CD4-positive, alpha-beta T cell (primary cell): ENCODE measurements around the gene ESPL1. TPM values are rescaled to one million over a fixed set of nuclear protein-coding genes. Genes with fewer than 3 reads are reported as not detected.

Experiments used
- ATAC-seq: fragments of 200-7000 bp; cut with Tn5 transposase; one replicate; pipeline ENCODE4 v1.10.0; 2022; ENCODE audit warnings: mild to moderate bottlenecking; ENCODE audit not compliant: poor library complexity
- CTCF ChIA-PET: fragments of 350-600 bp; sonication (Branson Sonifier 250); formaldehyde crosslinking; loops from one replicate; lab custom pipeline; 2021; ENCODE audit warnings: antibody characterized with exemption, inconsistent platforms; lab: Charles Lee
- POLR2A ChIA-PET: fragments of 350-600 bp; sonication (Branson Sonifier 250); formaldehyde crosslinking; loops from one replicate; lab custom pipeline; 2021; ENCODE audit warnings: antibody characterized with exemption, inconsistent platforms; lab: Charles Lee
- DNase-seq, 14 experiments: peaks; one replicate each; pipeline ENCODE4 v3.0.0-alpha.2; 2013 to 2020; ENCODE audit warnings: mixed read lengths in 2 of 14
- H3K27ac ChIP-seq, 2 donors: one replicate each; pipeline versions ENCODE4 v1.5.1 to v1.7.0; 2013; ENCODE audit warnings: low read length in 2 of 2, low read depth in 1 of 2, mild to moderate bottlenecking in 1 of 2
- H3K27me3 ChIP-seq, 2 experiments: 1 replicate in 1 of 2; 2 replicates in 1 of 2; pipeline versions ENCODE4 v1.6.1 to v1.7.0; 2013; ENCODE audit warnings: low read length in 2 of 2, control low read depth in 1 of 2, mild to moderate bottlenecking in 1 of 2, moderate library complexity in 1 of 2; ENCODE audit not compliant: insufficient read depth in 2 of 2, control insufficient read depth in 1 of 2
- H3K36me3 ChIP-seq: one replicate; pipeline ENCODE4 v1.6.1; 2013; ENCODE audit warnings: low read length, control low read depth; ENCODE audit not compliant: insufficient read depth
- H3K4me1 ChIP-seq: one replicate; pipeline ENCODE4 v1.6.1; 2013; ENCODE audit warnings: low read length, control low read depth; ENCODE audit not compliant: insufficient read depth
- H3K4me3 ChIP-seq: one replicate; pipeline ENCODE4 v1.5.1; 2013; ENCODE audit warnings: mild to moderate bottlenecking, low read length, moderate library complexity
- H3K9me3 ChIP-seq, 2 experiments: 1 replicate in 1 of 2; 2 replicates in 1 of 2; pipeline versions ENCODE4 v1.6.1 to v1.7.0; 2013; ENCODE audit warnings: low read length in 2 of 2, mild to moderate bottlenecking in 2 of 2, control low read depth in 1 of 2, moderate library complexity in 1 of 2; ENCODE audit not compliant: control insufficient read depth in 1 of 2, insufficient read depth in 1 of 2
- H3K27ac Mint-ChIP-seq: one replicate; pipeline ENCODE4 v1.8.0; 2020; ENCODE audit warnings: mixed read lengths
- H3K27me3 Mint-ChIP-seq: one replicate; pipeline ENCODE4 v1.8.0; 2021; ENCODE audit warnings: mixed read lengths
- H3K36me3 Mint-ChIP-seq: one replicate; pipeline ENCODE4 v1.8.0; 2021; ENCODE audit warnings: low read depth, mixed read lengths
- H3K4me1 Mint-ChIP-seq: one replicate; pipeline ENCODE4 v1.8.0; 2021; ENCODE audit warnings: low read depth, mixed read lengths
- H3K4me3 Mint-ChIP-seq: one replicate; pipeline ENCODE4 v1.8.0; 2020; ENCODE audit warnings: mild to moderate bottlenecking, mixed read lengths
- H3K9me3 Mint-ChIP-seq: one replicate; pipeline ENCODE4 v1.8.0; 2020; ENCODE audit warnings: mixed read lengths
- CTCF ChIP-seq: fragments of 200-600 bp; IDR thresholded peaks from one replicate; pipeline ENCODE4 v1.8.0; 2022; ENCODE audit warnings: antibody characterized with exemption, mild to moderate bottlenecking
- intact Hi-C, 2 experiments: fragments of 100-400 bp; cut with DNase I in 1 of 2; cut with micrococcal nuclease in 1 of 2; formaldehyde crosslinking; loops; one replicate each; pipeline versions ENCODE4 v1.15.1 to v1.9.0; 2023 to 2025; cut with DNase I, micrococcal nuclease
- total RNA-seq, 174 experiments: library from RNA in 2 of 174; stranded (reverse) in 2 of 174; gene quantifications; one replicate each; pipeline ENCODE4 v1.2.3 and lab custom pipeline; 2021 to 2026

Gene ESPL1
- total RNA-seq, 2 experiments from 2014 or later, result 0.20 to 0.71 TPM

DNA sequence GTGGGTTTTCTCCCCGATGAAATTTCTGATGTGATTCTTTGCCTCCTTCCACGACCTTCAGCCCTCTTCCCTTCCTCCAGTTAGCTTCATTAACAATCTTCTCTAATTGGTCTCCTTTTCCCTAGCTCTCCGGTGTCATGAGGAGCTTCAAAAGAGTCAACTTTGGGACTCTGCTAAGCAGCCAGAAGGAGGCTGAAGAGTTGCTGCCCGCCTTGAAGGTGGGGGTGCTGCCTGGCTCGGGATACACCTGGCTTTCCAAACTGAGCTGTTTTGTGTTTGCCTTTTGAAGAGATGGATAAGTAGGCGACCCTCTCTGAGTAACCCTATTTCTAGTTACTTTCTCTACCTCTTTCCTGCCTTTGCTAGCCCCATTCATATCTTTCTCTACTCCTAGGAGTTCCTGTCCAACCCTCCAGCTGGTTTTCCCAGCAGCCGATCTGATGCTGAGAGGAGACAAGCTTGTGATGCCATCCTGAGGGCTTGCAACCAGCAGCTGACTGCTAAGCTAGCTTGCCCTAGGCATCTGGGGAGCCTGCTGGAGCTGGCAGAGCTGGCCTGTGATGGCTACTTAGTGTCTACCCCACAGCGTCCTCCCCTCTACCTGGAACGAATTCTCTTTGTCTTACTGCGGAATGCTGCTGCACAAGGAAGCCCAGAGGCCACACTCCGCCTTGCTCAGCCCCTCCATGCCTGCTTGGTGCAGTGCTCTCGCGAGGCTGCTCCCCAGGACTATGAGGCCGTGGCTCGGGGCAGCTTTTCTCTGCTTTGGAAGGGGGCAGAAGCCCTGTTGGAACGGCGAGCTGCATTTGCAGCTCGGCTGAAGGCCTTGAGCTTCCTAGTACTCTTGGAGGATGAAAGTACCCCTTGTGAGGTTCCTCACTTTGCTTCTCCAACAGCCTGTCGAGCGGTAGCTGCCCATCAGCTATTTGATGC is 797 bp downstream of the ESPL1 start:
- DNase-seq (no peak), ATAC-seq (no peak)
- CTCF ChIA-PET, result interaction anchor here (1.0 to 4.5 kb wide), 11 partner anchors 26 to 110 kb away, joined by 3 to 37 read pairs (median 7); partner anchors contain the start of genes AAAS, CSAD, PFDN5 and ZNF740
- Histone ChIP-seq H3K27me3 (no peaks in the 10 kb centered on the region), H3K4me1 (peaks cover 18% of the 10 kb centered on the region), H3K4me3 (peak overlapping the region; percentile 86), H3K27ac (peak overlapping the region; percentile 40 to 50), H3K9me3 (no peaks in the 10 kb centered on the region), H3K36me3 (no peaks in the 10 kb centered on the region)
- no peaks in the 10 kb centered on the region for H3K36me3 Mint-ChIP-seq
- intact Hi-C loops, result loop anchor here (1.0 to 5.0 kb wide), 5 partner anchors 18 to 107 kb away; partner anchors contain the start of genes CSAD (in 1 of the 2) and ZNF740 (in 1 of the 2)
- no peaks in the 10 kb centered on the region for H3K27me3 Mint-ChIP-seq
- peak overlapping the region; percentile 95 for H3K4me3 Mint-ChIP-seq
- no peak for TF ChIP-seq CTCF
- H3K4me1 Mint-ChIP-seq, result peaks cover 19% of the 10 kb centered on the region
- peak overlapping the region; percentile 82 for H3K27ac Mint-ChIP-seq
- POLR2A ChIA-PET, result interaction anchor here (1.1 to 3.0 kb wide), 10 partner anchors 18 to 88 kb away, joined by 4 to 28 read pairs (median 6); partner anchors contain the start of genes AAAS, CSAD, ITGB7 and PFDN5
- no peaks in the 10 kb centered on the region for H3K9me3 Mint-ChIP-seq

DNA sequence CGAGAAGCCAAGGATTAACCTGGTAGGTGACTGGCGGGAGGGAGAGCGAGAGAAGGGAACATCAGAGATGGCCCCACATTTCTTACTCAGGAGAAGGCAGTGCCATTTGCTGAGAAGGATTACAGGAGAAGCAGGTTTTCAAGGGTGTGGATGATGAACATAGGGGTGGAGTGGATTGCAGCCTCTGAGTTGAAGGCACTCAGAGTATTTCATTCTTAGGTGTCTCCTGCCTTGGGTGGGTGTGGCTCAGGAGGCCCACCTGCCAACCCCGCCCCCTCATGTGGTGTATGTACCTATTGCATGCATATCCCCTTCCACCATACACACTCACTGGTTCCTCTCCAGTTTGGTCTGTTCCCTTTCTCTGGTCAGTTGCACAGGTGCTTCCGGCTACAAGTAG is 6.3 kb downstream of the ESPL1 start:
- H3K27me3 Mint-ChIP-seq, result no peaks in the 10 kb centered on the region
- no peaks in the 10 kb centered on the region for H3K9me3 Mint-ChIP-seq
- H3K36me3 Mint-ChIP-seq, result no peaks in the 10 kb centered on the region
- ATAC-seq (no peak), DNase-seq (no peak)
- H3K4me3 Mint-ChIP-seq, result no peak overlapping the region
- H3K4me1 ChIP-seq, result no peaks in the 10 kb centered on the region
- TF ChIP-seq CTCF, result no peak
- H3K27me3 ChIP-seq, result no peaks in the 10 kb centered on the region
- intact Hi-C loops, result no loop called here
- H3K27ac Mint-ChIP-seq, result no peak overlapping the region
- CTCF ChIA-PET, result no interaction called here
- POLR2A ChIA-PET, result no interaction called here
- H3K4me1 Mint-ChIP-seq, result no peaks in the 10 kb centered on the region
- H3K9me3 ChIP-seq, result no peaks in the 10 kb centered on the region
- no peaks in the 10 kb centered on the region for H3K36me3 ChIP-seq
- H3K4me3 ChIP-seq, result no peak overlapping the region
- H3K27ac ChIP-seq, result no peak overlapping the region

GRCh38 chr12:53276511-53276910 is 8.4 kb downstream of the ESPL1 start:
- Histone ChIP-seq H3K9me3 (no peaks in the 10 kb centered on the region), H3K27ac (no peak overlapping the region), H3K27me3 (no peaks in the 10 kb centered on the region), H3K36me3 (no peaks in the 10 kb centered on the region), H3K4me3 (no peak overlapping the region), H3K4me1 (no peaks in the 10 kb centered on the region)
- Mint-ChIP-seq H3K36me3 (no peaks in the 10 kb centered on the region), H3K9me3 (no peaks in the 10 kb centered on the region), H3K4me3 (no peak overlapping the region), H3K27ac (no peak overlapping the region), H3K27me3 (no peaks in the 10 kb centered on the region), H3K4me1 (no peaks in the 10 kb centered on the region)
- ATAC-seq (no peak), DNase-seq (no peak)
- intact Hi-C loops, result no loop called here
- ChIA-PET CTCF (no interaction called here), POLR2A (no interaction called here)
- TF ChIP-seq CTCF, result no peak
